ENCODE measurements around the gene PCK2.
"Not testable (repeated sequence)": the region's sequence is repeated elsewhere in the genome, so short reads cannot be mapped to it uniquely, and the experiment has no call there.

Gene PCK2

GRCh38 chr14:24093901-24094840 lies at the start of gene PCK2:
TSS of gene PCK2 (plus strand) at chr14:24094311. CDS start at chr14:24094406, 95 bp downstream.
- DNase-seq (ENCODE audit: low read depth, low spot score): peak; percentile 78

- DNase-seq (ENCODE audit: low read depth, low spot score): not testable (repeated sequence)
Measured at GRCh38 chr14:24049002-24049401, 45.1 kb upstream of the PCK2 start.

- DNase-seq (ENCODE audit: low read depth, low spot score): not testable (repeated sequence)
Measured at GRCh38 chr14:24050753-24051152, 43.4 kb upstream of the PCK2 start.

- DNase-seq (ENCODE audit: low read depth, low spot score): no peak
Measured at GRCh38 chr14:24051176-24051788, 42.8 kb upstream of the PCK2 start.

GRCh38 chr14:24051789-24052655 lies 42.1 kb upstream of the PCK2 start, which contains the start of gene CARMIL3:
TSS of gene CARMIL3 (plus strand) at chr14:24052009. CDS start at chr14:24052154, 145 bp downstream.
- no peak for DNase-seq (ENCODE audit: low read depth, low spot score)

GRCh38 chr14:24052656-24053547 lies 41.2 kb upstream of the PCK2 start:
- DNase-seq (ENCODE audit: low read depth, low spot score): no peak

- no peak for DNase-seq (ENCODE audit: low read depth, low spot score)
Measured at GRCh38 chr14:24053548-24054323, 40.4 kb upstream of the PCK2 start.

GRCh38 chr14:24054324-24054641 lies 39.8 kb upstream of the PCK2 start:
- no peak for DNase-seq (ENCODE audit: low read depth, low spot score)

GRCh38 chr14:24054646-24055045 lies 39.5 kb upstream of the PCK2 start:
- no peak for DNase-seq (ENCODE audit: low read depth, low spot score)

- no peak for DNase-seq (ENCODE audit: low read depth, low spot score)
Measured at GRCh38 chr14:24055971-24056799, 37.9 kb upstream of the PCK2 start.

- DNase-seq (ENCODE audit: low read depth, low spot score): no peak
Measured at GRCh38 chr14:24056800-24057184, 37.3 kb upstream of the PCK2 start.

GRCh38 chr14:24057271-24057670 lies 36.8 kb upstream of the PCK2 start:
- no peak for DNase-seq (ENCODE audit: low read depth, low spot score)

- DNase-seq (ENCODE audit: low read depth, low spot score): no peak
Measured at GRCh38 chr14:24057867-24058259, 36.2 kb upstream of the PCK2 start.

GRCh38 chr14:24058260-24058950 lies 35.7 kb upstream of the PCK2 start:
- no peak for DNase-seq (ENCODE audit: low read depth, low spot score)

- no peak for DNase-seq (ENCODE audit: low read depth, low spot score)
Measured at GRCh38 chr14:24058951-24059475, 35.1 kb upstream of the PCK2 start.

GRCh38 chr14:24059841-24060388 lies 34.2 kb upstream of the PCK2 start:
- no peak for DNase-seq (ENCODE audit: low read depth, low spot score)

GRCh38 chr14:24060443-24060842 lies 33.7 kb upstream of the PCK2 start:
- no peak for DNase-seq (ENCODE audit: low read depth, low spot score)

Measured in iPS DF 19.7 (cell line).